Colonic mucosa (tissue), 4 donors: ENCODE measurements around the gene KRT71. TPM values are rescaled to one million over a fixed set of nuclear protein-coding genes. Genes with fewer than 3 reads are reported as not detected.

Experiments
- DNase-seq: peaks from one replicate; pipeline ENCODE4 v3.0.0-alpha.2; 2020
- H3K27ac ChIP-seq: fragments of 200-600 bp; one replicate; pipeline ENCODE4 v1.8.0; 2021
- H3K27me3 ChIP-seq: fragments of 200-600 bp; one replicate; pipeline ENCODE4 v1.8.0; 2021
- H3K36me3 ChIP-seq: fragments of 200-600 bp; one replicate; pipeline ENCODE4 v1.8.0; 2021
- H3K4me1 ChIP-seq: fragments of 200-600 bp; one replicate; pipeline ENCODE4 v1.8.0; 2021; ENCODE audit warnings: mild to moderate bottlenecking
- H3K4me3 ChIP-seq: fragments of 200-600 bp; one replicate; pipeline ENCODE4 v1.8.0; 2021
- H3K9ac ChIP-seq, 2 donors: one replicate each; pipeline ENCODE4 v1.7.0; 2013; ENCODE audit warnings: control low read depth in 2 of 2, low read depth in 2 of 2, low read length in 2 of 2
- H3K9me3 ChIP-seq: fragments of 200-600 bp; one replicate; pipeline ENCODE4 v1.8.0; 2021
- CTCF ChIP-seq: fragments of 200-600 bp; IDR thresholded peaks from one replicate; pipeline ENCODE4 v1.8.0; 2022; ENCODE audit warnings: antibody characterized with exemption, mild to moderate bottlenecking
- intact Hi-C: fragments of 100-400 bp; cut with DNase I; formaldehyde crosslinking; loops from one replicate; pipeline ENCODE4 v1.14.1; 2022
- total RNA-seq, 2 donors: library from RNA; stranded (reverse); fragmentation: NEBNext Ultra II Directional in 1 of 2; extraction: Animal tissue kit (Norgen Biotek cat#: 25700) in 1 of 2; gene quantifications; one replicate each; pipeline ENCODE4 v1.2.1, GENCODE V29; 2021
- donor health status: healthy.
- donor health status: DM: no; HTN: no; CAD: no.
- donor health status: DM: no; HTN: no; CAD: no.

Gene KRT71
- total RNA-seq, 2 donors from 2014 or later = not detected

- DNase-seq = no peak
- TF ChIP-seq CTCF = no peak
- Histone ChIP-seq H3K36me3 (no peaks in the 10 kb centered on the region), H3K4me3 (no peak overlapping the region), H3K27ac (no peak overlapping the region), H3K9ac (no peak overlapping the region), H3K27me3 (no peaks in the 10 kb centered on the region), H3K4me1 (no peaks in the 10 kb centered on the region), H3K9me3 (no peaks in the 10 kb centered on the region)
- intact Hi-C loops = no loop called here
Observed at GRCh38 chr12:52526511-52526951, 26.4 kb downstream of the KRT71 start.

DNA sequence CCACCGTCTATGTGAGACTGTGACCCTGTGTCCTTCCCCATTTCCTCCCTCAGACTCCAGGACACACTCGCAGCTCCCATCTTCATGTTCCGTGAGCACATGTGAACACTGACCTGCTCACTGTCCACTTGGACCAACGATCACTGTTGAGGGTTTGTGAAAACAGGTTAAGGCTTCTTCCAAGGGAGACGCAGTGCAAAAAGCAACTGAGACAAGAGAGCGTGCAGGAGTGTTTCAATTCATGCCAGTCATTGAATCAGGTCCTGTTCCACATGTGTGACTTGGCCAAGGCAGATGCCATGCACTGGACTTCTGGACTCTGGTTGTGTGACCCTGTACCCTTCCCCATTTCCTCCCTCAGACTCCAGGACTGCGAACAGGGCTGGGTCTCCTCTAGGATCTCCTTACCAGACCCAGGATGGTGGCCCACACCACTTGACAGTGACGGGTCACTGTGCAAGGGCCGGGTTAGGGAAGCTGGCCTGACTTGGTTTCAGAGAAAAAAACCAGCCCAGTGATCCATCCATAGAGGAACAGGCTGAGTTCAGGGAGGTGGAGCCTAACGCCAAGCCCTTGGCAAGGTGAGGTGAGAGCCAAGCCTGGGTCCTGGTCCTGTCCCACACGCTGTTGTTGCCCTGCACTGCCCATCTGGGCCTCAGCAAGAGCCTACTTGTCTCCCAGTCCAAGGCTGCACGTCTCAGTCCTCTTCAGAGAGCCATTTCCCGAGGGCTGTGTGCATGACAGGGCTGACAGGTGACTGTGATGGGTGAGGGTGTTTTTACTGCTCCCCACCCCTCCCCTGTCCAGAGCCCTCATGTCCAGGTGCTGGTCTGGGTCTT lies 27.1 kb downstream of the KRT71 start:
- no peak overlapping the region for H3K4me3 ChIP-seq
- no peak for DNase-seq
- H3K4me1 ChIP-seq = no peaks in the 10 kb centered on the region
- no peak overlapping the region for H3K27ac ChIP-seq
- no peaks in the 10 kb centered on the region for H3K36me3 ChIP-seq
- intact Hi-C loops = no loop called here
- no peaks in the 10 kb centered on the region for H3K9me3 ChIP-seq
- H3K27me3 ChIP-seq = no peaks in the 10 kb centered on the region
- H3K9ac ChIP-seq = no peak overlapping the region
- TF ChIP-seq CTCF = no peak

DNA sequence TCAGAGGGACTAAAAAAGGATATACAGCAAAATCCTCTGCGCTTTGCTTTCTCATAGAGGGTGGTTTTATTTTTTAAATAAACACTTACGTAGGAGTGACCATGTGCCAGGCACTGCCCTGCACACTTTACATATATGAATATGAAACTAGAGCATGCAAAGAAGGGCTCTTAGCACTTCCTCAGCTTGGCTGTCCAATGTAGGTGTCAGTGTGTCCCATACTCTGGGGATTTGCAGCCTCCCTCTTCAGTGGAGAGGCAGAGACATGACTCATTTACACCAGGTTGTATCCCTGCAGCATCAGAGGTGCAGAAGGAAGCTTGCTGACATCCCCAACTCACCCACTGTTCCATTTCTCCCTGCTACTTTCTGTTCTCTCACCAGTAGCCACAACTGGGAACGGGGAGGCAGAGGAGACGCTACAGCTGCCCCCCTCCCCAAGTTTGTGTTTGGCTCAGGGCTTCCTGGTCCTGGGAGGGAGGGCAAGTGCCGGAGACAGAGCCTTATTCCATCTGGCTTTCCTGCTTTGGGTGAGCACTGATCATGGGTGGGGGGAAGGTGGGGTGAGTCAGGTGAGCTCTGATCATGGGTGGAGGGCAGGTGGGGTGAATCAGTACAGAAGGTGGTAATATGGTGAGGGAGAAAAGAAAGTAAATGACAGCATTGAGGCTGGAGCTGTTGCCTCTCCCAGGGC lies 27.9 kb downstream of the KRT71 start:
- Histone ChIP-seq H3K9me3 (no peaks in the 10 kb centered on the region), H3K4me3 (no peak overlapping the region), H3K27me3 (no peaks in the 10 kb centered on the region), H3K4me1 (no peaks in the 10 kb centered on the region), H3K27ac (no peak overlapping the region), H3K36me3 (no peaks in the 10 kb centered on the region), H3K9ac (no peak overlapping the region)
- no peak for TF ChIP-seq CTCF
- intact Hi-C loops = no loop called here
- DNase-seq = no peak

DNA sequence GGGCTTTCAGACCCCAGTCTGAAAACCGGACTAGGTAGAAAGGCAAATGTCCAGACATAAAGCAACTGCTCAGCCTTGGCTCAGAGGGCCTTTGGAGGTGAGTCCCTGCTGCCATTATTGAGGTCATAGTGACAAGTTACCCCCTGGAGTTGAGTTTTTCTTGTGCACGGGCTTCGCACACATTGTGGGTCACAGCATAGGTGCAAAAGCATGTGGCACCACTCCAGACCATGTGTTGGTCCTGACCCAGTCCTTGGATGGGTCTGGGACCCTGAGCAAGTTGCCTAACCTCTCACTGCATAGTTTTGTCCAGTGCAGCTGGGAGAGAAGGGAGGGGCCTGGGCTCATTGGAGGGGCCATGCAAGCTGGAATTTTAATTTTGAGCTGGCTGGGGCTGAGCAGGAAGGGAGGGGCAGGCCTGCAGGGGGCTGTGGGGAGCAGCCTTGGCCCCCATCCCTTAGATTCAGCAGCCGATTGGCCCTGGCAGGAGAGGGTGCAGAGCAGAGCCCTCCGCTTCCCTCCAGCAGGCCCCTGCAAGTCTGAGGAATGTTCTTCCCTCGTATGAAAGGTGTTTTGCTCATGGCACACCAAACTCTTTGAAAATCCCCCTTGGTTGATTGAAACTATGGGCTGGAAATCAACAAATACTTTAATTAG lies 28.6 kb downstream of the KRT71 start:
- H3K27me3 ChIP-seq = no peaks in the 10 kb centered on the region
- H3K36me3 ChIP-seq = no peaks in the 10 kb centered on the region
- no peaks in the 10 kb centered on the region for H3K4me1 ChIP-seq
- H3K9me3 ChIP-seq = no peaks in the 10 kb centered on the region
- intact Hi-C loops = no loop called here
- no peak for TF ChIP-seq CTCF
- DNase-seq = no peak
- H3K4me3 ChIP-seq = no peak overlapping the region
- no peak overlapping the region for H3K27ac ChIP-seq
- H3K9ac ChIP-seq = no peak overlapping the region

DNA sequence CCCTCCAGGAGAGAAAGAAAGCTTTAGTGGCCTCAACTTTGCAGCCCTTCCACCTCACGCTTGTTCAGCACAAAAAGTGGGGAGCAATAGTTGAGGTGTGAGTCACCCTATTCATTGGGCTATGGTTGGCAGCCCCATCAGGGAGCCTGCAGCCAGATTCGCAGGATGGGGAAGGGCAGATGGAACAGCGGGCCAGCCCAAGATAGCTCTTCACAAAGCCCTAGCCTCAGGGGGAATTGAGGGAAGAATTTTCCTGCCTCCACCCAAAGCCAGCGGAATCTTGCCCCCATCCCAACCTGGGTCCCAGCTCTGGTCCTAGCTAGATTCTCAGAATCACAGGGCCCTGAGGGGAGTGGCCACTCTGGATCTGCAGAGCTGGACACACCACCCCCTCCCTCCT lies 29.1 kb downstream of the KRT71 start:
- TF ChIP-seq CTCF = no peak
- no peaks in the 10 kb centered on the region for H3K27me3 ChIP-seq
- no peak for DNase-seq
- intact Hi-C loops = no loop called here
- H3K4me1 ChIP-seq = no peaks in the 10 kb centered on the region
- H3K4me3 ChIP-seq = no peak overlapping the region
- H3K27ac ChIP-seq = no peak overlapping the region
- no peaks in the 10 kb centered on the region for H3K36me3 ChIP-seq
- no peak overlapping the region for H3K9ac ChIP-seq
- no peaks in the 10 kb centered on the region for H3K9me3 ChIP-seq
